GM18526 (cell line): ENCODE results near the gene TIGD4.

ENCODE experiments used
- POLR2A ChIP-seq: IDR thresholded peaks from 3 replicates; pipeline ENCODE4 v1.6.1; 2011; ENCODE audit not compliant: insufficient read length; ENCODE audit errors: extremely low read depth

TIGD4 gene

GRCh38 chr4:152803541-152803940 is 24.0 kb upstream of the TIGD4 start:
- no peak for TF ChIP-seq POLR2A

- no peak for TF ChIP-seq POLR2A
Measured at GRCh38 chr4:152795891-152796290, 16.4 kb upstream of the TIGD4 start.

- TF ChIP-seq POLR2A = no peak
Measured at GRCh38 chr4:152786627-152787026, 7.1 kb upstream of the TIGD4 start.

- TF ChIP-seq POLR2A = no peak
Measured at GRCh38 chr4:152785639-152786615, 6.4 kb upstream of the TIGD4 start.

GRCh38 chr4:152784490-152785350 is 5.2 kb upstream of the TIGD4 start:
- TF ChIP-seq POLR2A = no peak

- TF ChIP-seq POLR2A = no peak
Measured at GRCh38 chr4:152780267-152780778, 793 bp upstream of the TIGD4 start.

GRCh38 chr4:152778656-152779512 is 646 bp downstream of the TIGD4 start:
- TF ChIP-seq POLR2A = no peak

GRCh38 chr4:152777488-152777887 is 2.0 kb downstream of the TIGD4 start:
- no peak for TF ChIP-seq POLR2A

- no peak for TF ChIP-seq POLR2A
Measured at GRCh38 chr4:152776352-152776751, 3.2 kb downstream of the TIGD4 start.

- TF ChIP-seq POLR2A = no peak
Measured at GRCh38 chr4:152773953-152774352, 5.6 kb downstream of the TIGD4 start.

- no peak for TF ChIP-seq POLR2A
Measured at GRCh38 chr4:152773339-152773738, 6.2 kb downstream of the TIGD4 start.

- TF ChIP-seq POLR2A = no peak
Measured at GRCh38 chr4:152771741-152772533, 7.6 kb downstream of the TIGD4 start.

- no peak for TF ChIP-seq POLR2A
Measured at GRCh38 chr4:152763796-152764195, 15.7 kb downstream of the TIGD4 start.

- no peak for TF ChIP-seq POLR2A
Measured at GRCh38 chr4:152748619-152749018, 30.9 kb downstream of the TIGD4 start.
